ENCODE data around the gene TIMM10B.

DNA sequence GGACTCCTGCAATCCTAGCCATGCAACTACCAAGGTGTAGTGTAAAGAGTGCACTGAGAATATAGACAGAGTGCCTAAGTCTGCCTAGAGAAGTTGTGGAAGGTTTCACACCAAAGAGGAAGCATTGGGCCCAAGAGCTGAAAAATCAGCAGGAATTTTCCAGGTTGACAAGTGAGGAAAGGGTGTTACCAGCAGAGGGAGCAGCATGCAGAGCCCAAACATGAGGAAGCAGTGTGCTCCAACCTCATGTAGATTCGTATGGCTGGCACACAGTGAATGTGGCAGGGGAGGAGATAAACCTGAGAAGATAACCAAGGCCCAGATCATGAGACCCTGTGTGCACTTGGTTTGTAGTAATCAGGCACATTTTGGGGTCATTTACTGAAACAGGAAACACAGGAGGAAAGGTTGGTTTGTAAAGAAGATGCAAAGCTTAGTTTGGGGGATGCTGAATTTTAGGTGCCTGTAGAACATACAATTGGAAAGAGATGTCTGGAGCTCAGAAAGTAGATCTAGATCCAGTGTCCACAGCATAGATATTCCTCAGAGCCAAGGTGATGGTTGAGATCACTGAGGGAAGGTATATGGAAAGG, 42.2 kb upstream of the TIMM10B start:
- TF ChIP-seq, protein P1, sequence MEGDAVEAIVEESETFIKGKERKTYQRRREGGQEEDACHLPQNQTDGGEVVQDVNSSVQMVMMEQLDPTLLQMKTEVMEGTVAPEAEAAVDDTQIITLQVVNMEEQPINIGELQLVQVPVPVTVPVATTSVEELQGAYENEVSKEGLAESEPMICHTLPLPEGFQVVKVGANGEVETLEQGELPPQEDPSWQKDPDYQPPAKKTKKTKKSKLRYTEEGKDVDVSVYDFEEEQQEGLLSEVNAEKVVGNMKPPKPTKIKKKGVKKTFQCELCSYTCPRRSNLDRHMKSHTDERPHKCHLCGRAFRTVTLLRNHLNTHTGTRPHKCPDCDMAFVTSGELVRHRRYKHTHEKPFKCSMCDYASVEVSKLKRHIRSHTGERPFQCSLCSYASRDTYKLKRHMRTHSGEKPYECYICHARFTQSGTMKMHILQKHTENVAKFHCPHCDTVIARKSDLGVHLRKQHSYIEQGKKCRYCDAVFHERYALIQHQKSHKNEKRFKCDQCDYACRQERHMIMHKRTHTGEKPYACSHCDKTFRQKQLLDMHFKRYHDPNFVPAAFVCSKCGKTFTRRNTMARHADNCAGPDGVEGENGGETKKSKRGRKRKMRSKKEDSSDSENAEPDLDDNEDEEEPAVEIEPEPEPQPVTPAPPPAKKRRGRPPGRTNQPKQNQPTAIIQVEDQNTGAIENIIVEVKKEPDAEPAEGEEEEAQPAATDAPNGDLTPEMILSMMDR (IDR thresholded peaks at IDR 0.05; ENCODE audit: poor library complexity, severe bottlenecking): peak; percentile 56
- no peak for TF ChIP-seq POLR2AphosphoS5 (IDR thresholded peaks at IDR 0.05)
- TF ChIP-seq EZH2 (IDR thresholded peaks at IDR 0.05; ENCODE audit: borderline replicate concordance, insufficient read depth, low read length, poor library complexity, severe bottlenecking): no peak
- TF ChIP-seq TAF1 (IDR thresholded peaks at IDR 0.05; ENCODE audit: low read depth): no peak
- peak; percentile 36 for TF ChIP-seq RAD21 (conservative IDR thresholded peaks at IDR 0.05)
- TF ChIP-seq EP300 (conservative IDR thresholded peaks at IDR 0.05; ENCODE audit: poor library complexity, severe bottlenecking): no peak
- TF ChIP-seq, protein P2, sequence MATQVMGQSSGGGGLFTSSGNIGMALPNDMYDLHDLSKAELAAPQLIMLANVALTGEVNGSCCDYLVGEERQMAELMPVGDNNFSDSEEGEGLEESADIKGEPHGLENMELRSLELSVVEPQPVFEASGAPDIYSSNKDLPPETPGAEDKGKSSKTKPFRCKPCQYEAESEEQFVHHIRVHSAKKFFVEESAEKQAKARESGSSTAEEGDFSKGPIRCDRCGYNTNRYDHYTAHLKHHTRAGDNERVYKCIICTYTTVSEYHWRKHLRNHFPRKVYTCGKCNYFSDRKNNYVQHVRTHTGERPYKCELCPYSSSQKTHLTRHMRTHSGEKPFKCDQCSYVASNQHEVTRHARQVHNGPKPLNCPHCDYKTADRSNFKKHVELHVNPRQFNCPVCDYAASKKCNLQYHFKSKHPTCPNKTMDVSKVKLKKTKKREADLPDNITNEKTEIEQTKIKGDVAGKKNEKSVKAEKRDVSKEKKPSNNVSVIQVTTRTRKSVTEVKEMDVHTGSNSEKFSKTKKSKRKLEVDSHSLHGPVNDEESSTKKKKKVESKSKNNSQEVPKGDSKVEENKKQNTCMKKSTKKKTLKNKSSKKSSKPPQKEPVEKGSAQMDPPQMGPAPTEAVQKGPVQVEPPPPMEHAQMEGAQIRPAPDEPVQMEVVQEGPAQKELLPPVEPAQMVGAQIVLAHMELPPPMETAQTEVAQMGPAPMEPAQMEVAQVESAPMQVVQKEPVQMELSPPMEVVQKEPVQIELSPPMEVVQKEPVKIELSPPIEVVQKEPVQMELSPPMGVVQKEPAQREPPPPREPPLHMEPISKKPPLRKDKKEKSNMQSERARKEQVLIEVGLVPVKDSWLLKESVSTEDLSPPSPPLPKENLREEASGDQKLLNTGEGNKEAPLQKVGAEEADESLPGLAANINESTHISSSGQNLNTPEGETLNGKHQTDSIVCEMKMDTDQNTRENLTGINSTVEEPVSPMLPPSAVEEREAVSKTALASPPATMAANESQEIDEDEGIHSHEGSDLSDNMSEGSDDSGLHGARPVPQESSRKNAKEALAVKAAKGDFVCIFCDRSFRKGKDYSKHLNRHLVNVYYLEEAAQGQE (IDR thresholded peaks at IDR 0.05; ENCODE audit: borderline replicate concordance): no peak
- peak; percentile 26 for TF ChIP-seq MXI1 (conservative IDR thresholded peaks at IDR 0.05; ENCODE audit: poor library complexity, severe bottlenecking)
- peak; percentile 44 for TF ChIP-seq SMC3 (conservative IDR thresholded peaks at IDR 0.05; ENCODE audit: poor library complexity)

Measured in neural cell (in vitro differentiated cells).